Medulla oblongata (tissue), 1 donor: ENCODE results near the gene TGFB1I1.
A peak's percentile ranks its signal among the peaks of the same experiment; 100 is the strongest.

Experiments used
- DNase-seq: peaks from one replicate; pipeline ENCODE4 v3.0.0-alpha.2; 2015; ENCODE audit errors: extremely low spot score

TGFB1I1 gene

DNA sequence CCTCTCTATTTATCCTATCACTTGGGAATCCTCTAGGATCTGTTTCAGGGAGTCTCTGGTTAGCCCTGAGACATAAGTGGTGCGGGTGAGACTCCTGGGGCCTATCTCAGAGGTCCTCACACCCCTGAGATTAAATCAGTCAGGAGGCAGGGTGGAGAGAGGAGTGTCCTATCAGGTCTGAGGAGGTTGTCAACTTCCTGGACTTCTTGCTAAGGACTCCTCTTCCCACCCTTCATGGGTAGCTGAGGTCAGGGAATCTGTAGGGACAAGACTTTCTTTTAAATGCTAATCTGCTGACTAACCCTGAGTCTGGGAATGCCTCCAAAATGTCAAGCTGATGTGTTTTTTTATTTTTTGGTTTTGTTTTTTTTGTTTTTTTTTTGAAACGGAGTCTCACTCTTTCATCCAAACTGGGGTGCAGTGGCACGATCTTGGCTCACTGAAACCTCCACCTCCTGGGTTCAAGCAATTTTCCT is 19.3 kb upstream of the TGFB1I1 start:
- DNase-seq: peak; percentile 59

DNA sequence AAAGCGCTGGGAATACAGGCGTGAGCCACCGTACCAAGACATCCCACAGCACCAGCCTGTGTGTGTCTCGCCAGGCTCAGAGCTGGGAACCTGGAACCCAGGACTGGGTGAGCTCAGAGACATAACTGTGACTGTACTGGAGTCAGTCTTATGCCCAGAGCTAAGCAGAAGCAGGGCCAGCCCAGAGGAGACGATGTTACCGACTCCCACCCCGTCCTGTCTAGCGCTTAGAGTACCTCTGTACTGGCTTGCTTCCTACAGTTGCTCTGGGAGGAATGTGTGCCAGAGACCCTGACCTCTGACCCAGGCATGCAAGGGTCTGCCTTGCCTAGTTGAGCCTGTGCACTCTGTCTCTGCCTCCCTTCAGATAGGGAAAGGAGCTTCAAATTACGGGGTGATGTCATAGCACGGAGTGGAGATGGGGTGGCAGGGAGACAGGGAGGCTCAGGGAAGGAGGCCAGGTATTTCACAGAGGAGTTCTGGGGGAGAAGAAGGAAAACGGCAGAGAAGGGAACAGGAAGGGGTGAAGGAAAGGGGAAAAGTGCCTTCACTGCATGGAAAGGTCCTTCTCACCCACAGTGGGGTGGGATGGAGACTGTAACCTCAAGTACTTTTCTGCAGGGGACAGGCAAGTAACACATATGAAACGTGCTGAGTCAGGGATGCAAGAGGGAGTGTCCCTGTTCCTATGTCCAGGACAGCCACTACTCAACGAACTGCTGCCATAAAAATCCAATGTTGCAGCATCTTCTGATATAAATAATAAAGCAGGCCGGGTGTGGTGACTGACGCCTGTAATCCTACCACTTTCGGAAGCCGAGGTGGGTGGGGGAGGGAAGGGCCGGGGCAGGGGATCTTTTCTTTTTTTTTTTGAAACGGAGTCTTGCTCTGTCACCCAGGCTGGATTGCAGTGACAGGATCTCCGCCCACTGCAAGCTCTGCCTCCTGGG is 18.4 kb upstream of the TGFB1I1 start:
- DNase-seq: no peak

DNA sequence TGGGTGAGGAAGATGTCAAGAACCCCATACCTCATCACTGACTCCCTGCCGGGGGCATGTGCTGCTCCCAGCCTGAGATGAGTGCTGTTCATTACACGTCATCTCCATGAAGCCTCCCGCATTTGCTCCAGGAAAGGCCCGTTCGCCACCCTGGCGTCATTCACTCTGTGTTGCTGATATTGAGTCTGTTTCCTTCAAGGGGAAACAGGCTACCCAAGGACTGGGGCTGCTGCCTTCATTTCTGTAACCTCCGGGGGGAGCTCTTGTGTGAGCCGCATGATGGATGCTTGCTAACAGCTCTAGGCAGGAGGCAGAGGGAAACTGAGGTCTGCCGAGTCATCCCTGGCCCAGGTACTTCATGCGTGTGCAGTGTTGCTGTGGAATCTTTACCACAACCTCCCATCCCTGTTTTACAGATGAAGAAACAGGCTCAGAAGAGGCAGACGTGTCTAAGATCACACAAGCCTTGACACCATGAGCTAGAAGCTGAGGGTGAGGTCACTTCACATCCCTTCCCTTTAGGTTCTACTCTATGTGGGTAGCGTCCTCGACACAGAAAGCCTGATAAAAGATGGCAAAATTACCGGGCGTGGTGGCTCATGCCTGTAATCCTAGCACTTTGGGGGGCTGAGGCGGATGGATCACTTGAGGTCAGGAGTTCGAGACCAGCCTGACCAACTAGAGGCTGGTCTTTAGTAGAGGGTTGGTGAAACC is 16.2 kb upstream of the TGFB1I1 start:
- no peak for DNase-seq

DNA sequence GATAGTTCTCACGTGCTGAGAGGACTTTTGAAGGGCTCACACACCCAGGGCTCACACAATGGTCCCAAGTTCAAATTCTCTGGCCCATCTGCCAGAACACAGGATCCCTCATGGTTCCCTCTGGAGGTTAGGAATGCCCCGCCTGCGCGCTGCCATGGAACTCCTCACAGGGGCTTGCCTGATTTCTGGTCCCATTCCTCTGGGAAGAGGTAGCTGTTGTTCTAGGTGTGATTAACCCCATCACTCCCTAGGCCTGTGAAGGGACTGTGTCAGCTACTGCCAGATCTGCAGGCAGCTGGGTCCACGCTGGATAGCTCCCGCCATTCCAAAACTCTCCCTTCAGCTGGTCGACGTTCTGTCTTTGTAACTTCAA is 15.0 kb upstream of the TGFB1I1 start:
- no peak for DNase-seq

DNA sequence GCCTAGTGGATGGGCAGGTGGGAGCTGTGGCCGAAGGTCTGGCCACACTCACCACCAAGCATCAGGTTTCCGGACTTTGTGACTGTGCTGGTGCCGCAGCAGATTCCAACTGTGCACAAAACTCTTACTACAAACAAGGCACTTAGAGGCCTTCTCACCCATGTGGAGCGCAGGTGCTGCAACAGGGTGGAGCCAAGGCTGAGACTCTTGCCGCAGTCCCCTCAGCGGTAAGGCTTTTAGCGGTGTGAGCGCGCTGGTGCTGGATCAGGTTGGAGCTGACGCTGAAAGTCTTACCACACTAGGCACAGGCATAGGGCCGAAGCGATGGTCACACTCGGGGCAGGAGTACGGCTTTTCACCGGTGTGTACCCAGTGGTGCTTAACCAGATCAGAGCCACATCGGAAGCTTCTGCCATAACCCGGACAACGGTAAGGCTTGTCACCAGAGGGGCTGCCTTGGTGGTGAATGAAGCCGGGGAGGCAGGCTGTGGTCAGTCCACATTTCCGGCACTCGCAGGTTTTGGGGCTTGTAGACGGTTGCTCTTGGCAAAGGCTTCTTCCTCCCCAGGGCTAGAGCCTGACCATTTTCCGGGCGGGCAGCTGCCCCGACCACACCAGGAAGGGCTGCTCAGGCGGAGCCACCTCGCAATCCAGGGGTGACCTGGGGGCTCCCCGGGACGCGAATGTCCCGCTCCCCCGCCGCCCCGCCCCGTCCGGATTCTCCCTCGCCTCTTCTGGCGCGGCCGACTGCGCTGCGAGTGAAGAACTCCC is 13.7 kb upstream of the TGFB1I1 start:
- peak; percentile 33 for DNase-seq

DNA sequence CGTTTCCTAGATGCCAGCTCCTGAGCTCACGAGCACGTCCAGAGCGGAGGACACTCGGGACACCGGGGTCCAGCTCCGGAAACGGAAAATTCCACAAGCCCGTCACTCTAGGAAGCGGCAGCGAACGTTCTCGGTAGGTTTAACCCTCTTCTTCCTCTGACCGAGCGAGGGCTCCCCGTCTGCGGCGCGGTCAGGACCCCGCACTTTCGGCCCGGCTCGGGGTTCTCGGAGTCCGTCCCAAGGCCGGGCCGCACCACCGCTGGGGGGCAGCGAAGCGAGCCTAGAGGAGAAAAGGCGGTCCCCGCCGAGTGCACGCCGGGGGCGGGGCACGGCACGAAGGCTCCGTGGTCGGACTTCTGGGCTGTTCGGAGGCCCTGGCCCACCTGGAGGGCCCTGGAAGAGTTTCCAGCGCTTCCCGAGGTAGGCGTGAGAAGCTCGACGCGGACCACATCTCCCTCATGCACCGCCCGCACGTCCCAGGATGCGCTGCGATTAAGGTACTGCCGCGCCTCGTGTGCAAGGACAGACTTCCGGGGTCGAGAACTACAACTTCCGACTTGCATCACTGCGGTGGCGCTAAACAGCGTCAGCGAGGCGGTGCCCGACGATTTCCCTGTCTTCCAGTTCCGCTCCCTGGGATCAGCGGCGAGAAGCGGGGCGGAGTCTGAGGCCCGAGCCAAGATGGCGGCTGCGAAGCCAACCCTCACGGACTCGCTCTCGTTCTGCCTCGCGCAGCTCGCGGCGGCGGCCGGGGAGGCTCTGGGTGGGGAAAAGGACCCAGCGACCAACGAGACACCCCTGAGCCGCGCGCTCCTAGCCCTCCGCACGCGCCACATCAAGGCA is 12.9 kb upstream of the TGFB1I1 start, which contains the start of gene ARMC5:
TSS of gene ARMC5 (plus strand) at position 658 of the 843 bp plus-strand sequence. CDS start at position 682, 24 bp downstream.
- DNase-seq: peak; percentile 99

DNA sequence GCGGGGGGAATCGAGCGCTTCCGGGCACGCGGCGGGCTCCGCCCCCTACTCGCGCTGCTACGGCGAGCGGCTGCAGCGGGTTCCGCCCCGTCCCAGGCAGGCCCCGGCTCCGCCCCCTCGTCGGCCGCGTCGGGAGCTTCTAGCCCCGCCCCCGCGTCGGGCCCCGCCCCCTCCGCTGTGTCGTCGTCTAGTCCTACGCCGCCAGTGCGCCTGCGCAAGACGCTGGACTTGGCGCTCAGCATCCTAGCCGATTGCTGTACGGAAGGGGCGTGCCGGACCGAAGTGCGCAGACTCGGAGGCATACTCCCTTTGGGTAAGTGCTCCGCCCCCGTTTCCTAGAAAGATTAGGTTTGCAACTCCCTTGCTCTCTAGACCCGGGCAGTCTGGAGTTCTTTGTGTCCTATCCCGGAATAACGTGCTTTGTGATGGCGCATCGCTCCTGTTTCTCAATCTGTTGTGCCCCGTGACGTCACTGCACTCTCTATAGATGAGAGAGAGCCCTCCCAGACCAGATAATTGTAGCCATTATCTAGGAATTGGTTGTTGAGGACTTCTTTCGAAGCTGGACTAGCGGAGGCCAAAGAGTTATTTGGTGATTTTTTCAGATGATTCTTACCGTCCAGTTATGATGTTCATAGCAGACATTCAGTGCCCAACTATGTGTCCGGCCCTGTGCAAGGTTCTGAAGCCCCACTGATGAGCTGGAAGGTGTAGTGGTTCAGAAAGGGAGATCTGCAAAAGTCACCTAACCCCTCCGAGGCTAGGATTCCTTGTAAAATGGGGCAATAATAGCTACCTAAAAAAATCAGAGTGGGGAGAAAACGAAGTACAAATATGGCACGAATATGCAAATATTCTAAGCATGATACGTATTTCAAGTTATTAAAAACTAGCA is 12.0 kb upstream of the TGFB1I1 start:
- peak; percentile 100 for DNase-seq

DNA sequence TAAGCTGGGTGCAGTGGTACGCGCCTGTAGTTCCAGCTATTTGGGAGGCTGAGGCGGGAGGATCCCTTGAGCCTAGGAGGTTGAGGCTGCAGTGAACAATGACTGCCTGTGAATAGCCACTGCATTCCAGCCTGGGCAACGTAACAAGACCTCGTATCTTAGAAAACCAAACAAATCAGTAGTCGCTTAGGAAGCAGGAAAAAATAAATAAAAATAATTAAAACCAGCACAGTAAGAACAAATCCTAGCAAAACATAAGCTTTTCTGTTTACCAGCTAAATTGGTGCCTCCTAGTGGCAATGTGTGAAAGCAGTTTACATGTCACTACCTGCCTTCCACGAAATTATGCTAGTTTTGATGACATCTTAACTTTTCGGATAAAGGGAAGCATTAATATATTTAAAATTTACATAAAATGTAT is 11.4 kb upstream of the TGFB1I1 start:
- DNase-seq: peak; percentile 54

DNA sequence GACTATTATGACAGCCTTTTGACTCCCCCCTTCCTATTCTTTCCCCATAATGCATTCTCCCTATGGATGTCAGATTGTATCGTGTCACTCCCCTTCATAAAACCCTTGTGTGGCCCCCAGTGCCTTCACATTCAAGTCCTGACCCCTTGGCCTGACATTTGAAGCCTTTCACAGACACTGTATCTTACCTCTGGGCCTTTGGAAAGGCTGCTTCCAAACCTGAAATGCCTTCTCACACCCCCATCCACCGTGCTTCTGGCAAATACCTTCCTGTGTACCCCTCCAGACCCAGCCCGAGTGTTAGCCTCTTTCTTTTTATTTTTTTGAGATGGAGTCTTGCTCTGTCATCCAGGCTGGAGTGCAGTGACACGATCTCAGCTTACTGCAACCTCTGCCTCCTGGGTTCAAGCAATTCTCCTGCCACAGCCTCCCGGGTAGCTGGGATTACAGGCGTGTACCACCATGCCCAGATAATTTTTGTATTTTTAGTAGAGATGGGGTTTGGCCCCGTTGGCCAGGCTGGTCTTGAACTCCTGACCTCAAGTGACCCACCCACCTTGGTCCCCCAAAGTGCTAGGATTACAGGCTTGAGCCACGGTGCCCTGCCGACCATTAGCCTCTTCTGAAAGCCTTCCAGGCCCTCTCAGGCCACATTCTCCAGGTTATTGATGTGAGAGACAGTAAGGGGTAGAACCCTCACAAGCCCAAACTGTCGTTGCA is 10.6 kb upstream of the TGFB1I1 start:
- no peak for DNase-seq

DNA sequence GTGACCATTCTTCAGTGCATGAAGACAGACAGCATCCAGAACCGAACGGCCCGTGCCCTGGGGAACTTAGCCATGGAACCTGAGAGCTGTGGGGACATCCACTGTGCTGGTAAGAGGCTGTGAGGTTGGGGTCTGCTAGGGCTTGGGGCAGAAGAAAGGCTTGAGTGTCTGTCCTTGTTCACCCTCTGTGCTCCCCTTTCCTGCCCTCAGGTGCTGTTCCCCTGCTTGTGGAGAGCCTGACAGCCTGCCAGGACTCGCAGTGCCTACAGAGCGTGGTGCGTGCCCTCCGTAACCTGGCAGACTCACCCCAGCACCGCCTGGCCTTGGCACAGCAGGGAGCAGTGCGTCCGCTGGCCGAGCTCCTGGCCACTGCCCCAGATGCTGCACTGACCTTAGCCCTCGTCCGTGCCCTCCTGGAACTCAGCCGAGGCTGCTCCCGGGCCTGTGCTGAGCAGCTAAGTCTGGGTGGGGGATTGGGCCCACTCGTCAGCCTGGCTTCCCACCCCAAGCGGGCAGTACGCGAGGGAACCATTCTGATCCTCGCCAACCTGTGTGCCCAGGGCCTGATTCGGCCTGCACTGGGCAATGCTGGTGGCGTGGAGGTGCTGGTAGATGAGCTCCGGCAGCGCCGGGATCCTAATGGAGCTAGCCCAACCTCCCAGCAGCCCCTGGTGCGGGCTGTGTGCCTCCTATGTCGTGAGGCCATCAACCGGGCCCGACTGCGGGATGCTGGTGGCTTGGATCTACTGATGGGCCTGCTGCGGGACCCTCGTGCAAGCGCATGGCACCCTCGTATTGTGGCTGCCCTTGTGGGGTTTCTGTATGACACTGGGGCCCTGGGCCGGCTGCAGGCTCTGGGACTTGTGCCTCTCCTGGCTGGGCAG is 9.8 kb upstream of the TGFB1I1 start:
- no peak for DNase-seq

DNA sequence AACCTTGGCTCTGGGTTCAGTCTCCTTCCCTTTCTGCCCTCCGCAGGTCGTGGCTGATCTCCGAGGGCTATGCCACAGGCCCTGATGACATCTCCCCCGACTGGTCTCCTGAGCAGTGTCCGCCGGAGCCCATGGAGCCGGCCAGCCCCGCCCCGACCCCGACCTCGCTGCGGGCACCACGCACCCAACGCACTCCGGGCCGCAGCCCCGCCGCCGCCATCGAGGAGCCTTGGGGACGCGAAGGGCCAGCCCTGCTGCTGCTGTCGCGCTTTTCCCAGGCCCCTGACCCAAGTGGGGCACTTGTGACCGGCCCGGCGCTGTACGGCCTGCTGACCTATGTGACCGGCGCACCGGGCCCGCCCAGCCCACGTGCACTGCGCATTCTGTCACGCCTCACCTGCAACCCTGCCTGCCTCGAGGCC is 7.6 kb upstream of the TGFB1I1 start:
- no peak for DNase-seq

DNA sequence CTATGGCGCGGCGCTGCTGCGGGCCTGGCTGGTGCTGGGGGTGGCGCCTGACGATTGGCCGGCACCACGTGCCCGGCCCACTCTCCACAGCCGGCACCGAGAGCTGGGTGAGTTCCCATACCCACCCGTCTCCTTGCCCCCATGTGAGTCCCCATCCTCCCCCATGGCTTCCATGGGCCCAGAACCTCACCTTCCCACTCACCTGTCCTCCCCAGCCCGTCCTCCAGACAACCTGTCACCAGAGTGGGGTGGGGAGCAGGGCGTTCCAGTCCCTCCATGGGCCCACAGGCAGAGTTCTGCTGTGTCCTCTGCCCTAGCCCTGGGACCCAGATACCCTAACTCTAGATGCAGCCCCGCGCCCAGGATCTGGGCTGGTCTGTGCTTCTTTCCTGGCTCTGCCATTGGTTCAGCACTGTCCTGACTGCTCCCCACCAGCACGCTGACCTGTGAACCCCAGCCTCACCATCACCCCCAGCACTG is 7.1 kb upstream of the TGFB1I1 start:
- no peak for DNase-seq

DNA sequence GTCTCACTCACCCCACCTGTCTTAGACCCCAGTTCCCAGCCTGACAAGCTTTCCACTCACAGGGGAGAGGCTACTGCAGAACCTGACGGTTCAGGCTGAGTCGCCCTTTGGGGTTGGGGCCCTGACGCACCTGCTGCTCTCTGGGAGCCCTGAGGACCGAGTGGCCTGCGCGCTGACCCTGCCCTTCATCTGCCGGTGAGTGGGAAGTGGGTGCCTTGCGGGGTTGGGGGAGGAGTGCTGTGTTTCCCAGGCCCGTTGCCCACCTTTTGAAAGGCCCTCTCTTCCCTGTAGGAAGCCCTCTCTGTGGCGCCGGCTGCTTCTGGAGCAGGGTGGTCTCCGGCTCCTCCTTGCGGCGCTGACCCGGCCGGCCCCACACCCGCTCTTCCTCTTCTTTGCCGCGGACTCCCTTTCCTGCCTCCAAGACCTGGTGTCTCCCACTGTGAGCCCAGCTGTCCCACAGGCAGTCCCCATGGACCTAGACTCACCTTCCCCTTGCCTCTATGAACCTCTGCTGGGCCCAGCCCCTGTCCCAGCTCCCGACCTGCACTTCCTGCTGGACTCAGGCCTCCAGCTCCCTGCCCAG is 6.1 kb upstream of the TGFB1I1 start:
- no peak for DNase-seq

DNA sequence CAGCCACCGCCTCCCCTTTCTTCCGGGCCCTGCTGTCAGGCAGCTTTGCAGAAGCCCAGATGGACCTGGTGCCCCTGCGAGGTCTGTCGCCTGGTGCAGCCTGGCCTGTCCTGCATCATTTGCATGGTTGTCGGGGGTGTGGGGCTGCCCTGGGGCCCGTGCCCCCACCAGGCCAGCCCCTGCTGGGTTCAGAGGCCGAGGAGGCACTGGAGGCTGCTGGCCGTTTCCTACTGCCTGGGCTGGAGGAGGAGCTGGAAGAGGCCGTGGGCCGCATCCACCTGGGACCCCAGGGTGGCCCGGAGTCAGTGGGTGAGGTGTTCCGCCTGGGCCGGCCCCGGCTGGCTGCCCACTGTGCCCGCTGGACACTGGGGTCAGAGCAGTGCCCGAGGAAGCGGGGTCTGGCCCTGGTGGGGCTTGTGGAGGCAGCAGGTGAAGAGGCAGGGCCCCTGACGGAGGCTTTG is 5.5 kb upstream of the TGFB1I1 start:
- no peak for DNase-seq

DNA sequence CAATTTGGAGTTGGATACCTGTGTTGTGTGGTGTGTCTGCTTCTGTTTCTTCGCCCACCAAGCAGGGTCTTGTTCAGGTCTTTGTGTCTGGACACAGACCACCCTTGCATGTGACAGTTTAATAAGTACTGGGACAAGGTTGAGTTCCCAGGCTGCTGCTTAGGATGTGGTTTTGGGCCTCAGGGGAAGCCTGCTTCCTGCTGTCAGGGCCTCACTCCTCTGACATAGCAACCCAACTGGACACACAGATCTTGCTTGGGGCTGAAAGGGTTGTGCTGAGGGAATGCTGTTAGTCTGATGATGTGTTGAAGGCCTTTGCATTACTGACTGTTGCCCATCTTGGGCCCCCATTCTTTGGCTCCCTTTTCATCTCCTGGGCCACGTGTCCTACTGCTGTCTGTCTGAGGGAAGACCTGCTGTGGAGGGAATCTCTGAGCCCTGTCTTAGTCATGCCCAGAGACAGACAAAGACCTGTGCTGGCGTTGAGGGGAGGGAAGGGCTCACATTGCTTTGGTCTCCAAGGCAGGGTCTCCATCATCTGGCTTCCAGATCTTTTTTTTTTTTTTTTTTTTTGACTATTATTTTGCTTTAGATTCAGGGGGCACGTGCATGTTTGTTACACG is 4.7 kb upstream of the TGFB1I1 start:
- DNase-seq: no peak

DNA sequence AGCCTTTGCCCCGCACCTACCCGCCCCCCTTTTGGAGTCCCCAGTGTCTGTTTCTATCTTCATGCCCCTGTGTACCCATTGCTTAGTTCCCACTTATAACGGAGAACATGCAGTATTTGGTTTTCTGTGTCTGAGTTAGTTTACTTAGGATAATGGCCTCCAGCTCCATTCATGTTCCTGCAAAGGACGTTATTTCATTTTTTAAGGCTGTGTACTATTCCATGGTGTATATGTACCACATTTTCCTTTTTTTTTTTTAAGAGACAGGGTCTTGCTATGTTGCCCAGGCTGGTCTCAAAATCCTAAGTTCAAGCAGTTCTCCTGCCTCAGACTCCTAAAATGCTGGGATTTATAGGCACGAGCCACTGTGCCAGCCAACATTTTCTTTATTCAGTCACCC is 4.1 kb upstream of the TGFB1I1 start:
- DNase-seq: no peak

DNA sequence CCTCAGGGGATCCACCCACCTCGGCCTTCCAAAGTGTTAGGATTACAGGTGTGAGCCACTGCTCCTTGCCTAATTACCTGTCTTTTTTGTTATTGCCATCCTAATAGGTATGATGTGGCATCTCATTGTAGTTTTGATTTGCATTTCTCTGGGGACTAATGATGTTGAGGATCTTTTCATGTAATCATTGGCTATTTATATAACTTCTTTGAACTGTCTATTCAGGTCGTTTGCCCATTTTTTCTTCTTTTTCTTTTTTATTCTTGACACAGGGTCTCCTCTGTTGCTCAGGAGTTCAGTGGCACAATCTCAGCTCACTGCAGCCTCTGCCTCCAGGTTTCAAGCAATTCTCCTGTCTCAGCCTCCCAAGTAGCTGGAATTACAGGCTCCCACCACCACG is 1.3 kb upstream of the TGFB1I1 start:
- DNase-seq: no peak
